Stomach (tissue), 9 donors: ENCODE results near the gene ELMO1. TPM values are rescaled to one million over a fixed set of nuclear protein-coding genes. Genes with fewer than 3 reads are reported as not detected.

ENCODE experiments used
- DNase-seq, 2 donors: peaks; one replicate each; pipeline versions ENCODE4 v3.0.0 to v3.0.0-alpha.2; 2013 to 2019
- H3K27ac ChIP-seq, 5 donors: fragments of 200-600 bp in 4 of 5; sonication (generic) in 4 of 5; one replicate each; pipeline ENCODE4 v1.5.1; 2013 to 2019; ENCODE audit warnings: mild to moderate bottlenecking in 1 of 5, moderate library complexity in 1 of 5
- H3K27me3 ChIP-seq, 3 donors: fragments of 200-600 bp; sonication (generic); one replicate each; pipeline ENCODE4 v1.5.1; 2017 to 2019; ENCODE audit warnings: mixed run types in 1 of 3
- H3K36me3 ChIP-seq, 4 donors: fragments of 200-600 bp; sonication (generic); 1 replicate in 3 of 4; 2 replicates in 1 of 4; pipeline ENCODE4 v1.5.1; 2016 to 2019
- H3K4me1 ChIP-seq, 4 donors: fragments of 200-600 bp; sonication (generic); one replicate each; pipeline ENCODE4 v1.5.1; 2016 to 2019
- H3K4me3 ChIP-seq, 4 donors: fragments of 200-600 bp; sonication (generic) in 3 of 4; one replicate each; pipeline ENCODE4 v1.5.1; 2016 to 2019; ENCODE audit warnings: mild to moderate bottlenecking in 1 of 4
- H3K9me3 ChIP-seq, 4 donors: fragments of 200-600 bp; sonication (generic); one replicate each; pipeline ENCODE4 v1.5.1; 2016 to 2019
- CTCF ChIP-seq, 7 experiments: fragments of 450-650 bp in 4 of 7; fragments of 200-600 bp in 3 of 7; sonication (generic) in 3 of 7; IDR thresholded peaks; one replicate each; pipeline ENCODE4 v1.5.1; 2016 to 2019; ENCODE audit warnings: antibody characterized with exemption in 7 of 7, control low read depth in 2 of 7, mild to moderate bottlenecking in 1 of 7
- EP300 ChIP-seq: sonication (generic); formaldehyde crosslinking; IDR thresholded peaks from one replicate; pipeline ENCODE4 v1.6.1; 2017; ENCODE audit warnings: antibody characterized with exemption
- POLR2A ChIP-seq, 4 donors: fragments of 450-650 bp; IDR thresholded peaks; one replicate each; pipeline ENCODE4 v1.6.1; 2016; ENCODE audit warnings: antibody characterized with exemption in 4 of 4, control low read depth in 2 of 4, mild to moderate bottlenecking in 1 of 4, moderate library complexity in 1 of 4
- POLR2AphosphoS5 ChIP-seq, 3 donors: sonication (generic); formaldehyde crosslinking; IDR thresholded peaks; one replicate each; pipeline ENCODE4 v1.6.1; 2016; ENCODE audit warnings: antibody characterized with exemption in 3 of 3
- WGBS, 5 donors: extraction: QIAGEN DNeasy Blood & Tissue Kit in 3 of 5; methylation state at CpG; one replicate each; pipeline versions ENCODE4 v1.1.5 to v1.1.7; 2013 to 2018; 5-methylcytosine and 5-hydroxymethylcytosine counted together
- intact Hi-C: fragments of 100-400 bp; cut with DNase I; formaldehyde crosslinking; loops from one replicate; pipeline ENCODE4 v1.15.1; 2023; ENCODE audit warnings: low total_unique reads
- polyA plus RNA-seq, 3 donors: library from polyadenylated mRNA; stranded (reverse); fragments of 200-250 nt; gene quantifications; one replicate each; pipeline ENCODE4 v1.2.3, GENCODE V29; 2013
- total RNA-seq, 5 donors: library from RNA; depleted of rRNA; stranded (reverse); fragments of >200 nt; gene quantifications; one replicate each; pipeline versions ENCODE4 v1.1.0 to v1.2.3, GENCODE V29; 2014 to 2016
- donor health status: healthy with polysubstance abuse.
- donor health status: Bipolar disorder and iron deficiency.
- donor health status: healthy.

The ELMO1 gene
- total and polyA plus RNA-seq, 8 donors, result 4.1 to 117 (median 44.8) TPM

GRCh38 chr7:36871863-36872262, 576.8 kb downstream of the ELMO1 start:
- no peak for DNase-seq
- intact Hi-C loops, result no loop called here
- Histone ChIP-seq H3K27me3 (no peaks in the 10 kb centered on the region), H3K4me1 (no peaks in the 10 kb centered on the region), H3K4me3 (no peak overlapping the region), H3K36me3 (peaks cover 0 to 32% (median 22%) of the 10 kb centered on the region in 4 donors), H3K27ac (no peak overlapping the region), H3K9me3 (no peaks in the 10 kb centered on the region)
- TF ChIP-seq POLR2AphosphoS5 (IDR thresholded peaks at IDR 0.05), result no peak
- no peak for TF ChIP-seq EP300
- TF ChIP-seq CTCF (IDR thresholded peaks at IDR 0.05), result no peak
- no peak for TF ChIP-seq POLR2A (IDR thresholded peaks at IDR 0.05)

DNA sequence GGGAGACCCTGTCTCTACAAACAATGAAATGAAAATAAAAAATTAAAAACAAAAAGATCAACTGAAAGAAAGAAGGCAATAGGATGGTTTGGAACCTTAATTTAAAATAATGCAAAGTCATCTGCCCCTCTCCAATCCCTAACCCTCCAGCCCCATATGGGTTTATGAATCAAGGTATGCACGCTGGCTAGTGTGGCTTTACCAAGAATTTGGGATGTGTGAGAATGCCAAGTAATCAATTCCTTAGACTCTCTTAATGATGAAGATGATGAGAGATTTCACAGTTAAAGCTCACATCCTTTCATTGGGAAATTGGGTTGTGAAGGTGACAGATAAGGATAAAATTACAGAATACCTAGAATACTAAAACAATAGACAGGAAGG, 577.3 kb downstream of the ELMO1 start:
- 24 to 100% (median 85%) methylated on average over 1 of the region's 1 CpG for WGBS, 5 donors
- no peaks in the 10 kb centered on the region for H3K27me3 ChIP-seq
- TF ChIP-seq CTCF (IDR thresholded peaks at IDR 0.05) (no peak), EP300 (no peak), POLR2A (IDR thresholded peaks at IDR 0.05) (no peak), POLR2AphosphoS5 (IDR thresholded peaks at IDR 0.05) (no peak)
- no peaks in the 10 kb centered on the region for H3K9me3 ChIP-seq
- H3K4me1 ChIP-seq, result no peaks in the 10 kb centered on the region
- peaks cover 0 to 32% (median 22%) of the 10 kb centered on the region in 4 donors for H3K36me3 ChIP-seq
- no peak overlapping the region for H3K4me3 ChIP-seq
- no peak overlapping the region for H3K27ac ChIP-seq
- intact Hi-C loops, result no loop called here
- DNase-seq, result no peak

DNA sequence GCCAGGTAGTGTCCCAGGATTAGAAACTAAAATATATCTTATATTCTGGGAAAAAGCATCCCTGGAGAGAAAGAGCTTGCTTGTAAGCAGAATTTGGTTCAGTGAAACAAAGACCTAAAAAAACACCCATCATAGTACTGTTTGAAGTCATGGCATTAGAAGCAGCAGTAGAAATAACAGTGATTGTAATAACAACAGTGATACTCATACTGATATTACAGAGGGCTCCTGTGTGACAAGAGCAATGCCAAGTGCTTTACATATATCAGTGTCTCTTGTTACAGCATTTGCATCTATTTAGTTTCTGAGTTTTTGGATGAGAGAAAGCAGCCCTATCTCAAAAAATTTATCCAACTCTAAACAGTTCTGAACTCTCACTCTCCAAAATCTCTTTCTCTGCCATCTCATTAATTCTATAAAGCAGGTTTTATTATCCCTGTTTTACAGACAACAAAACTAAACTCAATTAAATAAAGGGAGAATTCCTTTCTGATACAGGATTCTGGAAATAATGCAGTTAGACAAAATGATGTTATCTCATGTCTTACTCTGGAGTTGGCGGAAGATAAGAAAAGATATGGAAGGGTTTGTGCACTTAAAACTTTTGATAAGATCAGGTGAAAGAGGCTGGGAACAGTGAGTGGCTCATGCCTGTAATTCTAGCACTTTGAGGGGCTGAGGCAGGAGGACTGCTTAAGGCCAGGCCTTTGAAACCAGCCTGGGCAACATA, 577.9 kb downstream of the ELMO1 start:
- intact Hi-C loops, result no loop called here
- no peaks in the 10 kb centered on the region for H3K4me1 ChIP-seq
- no peak overlapping the region for H3K4me3 ChIP-seq
- H3K36me3 ChIP-seq, result peaks cover 0 to 30% (median 22%) of the 10 kb centered on the region in 4 donors
- 49 to 78% (median 59%) methylated on average over 1 of the region's 1 CpG for WGBS, 5 donors
- no peak for TF ChIP-seq CTCF (IDR thresholded peaks at IDR 0.05)
- no peak for TF ChIP-seq POLR2AphosphoS5 (IDR thresholded peaks at IDR 0.05)
- no peak for TF ChIP-seq EP300
- TF ChIP-seq POLR2A (IDR thresholded peaks at IDR 0.05), result no peak
- H3K27ac ChIP-seq, result no peak overlapping the region
- H3K9me3 ChIP-seq, result no peaks in the 10 kb centered on the region
- DNase-seq, result no peak
- no peaks in the 10 kb centered on the region for H3K27me3 ChIP-seq

- H3K4me3 ChIP-seq, result no peak overlapping the region
- intact Hi-C loops, result no loop called here
Measured at GRCh38 chr7:36868727-36869411, 579.8 kb downstream of the ELMO1 start.

More at GRCh38 chr7:36868727-36869411, 579.8 kb downstream of the ELMO1 start:
- H3K27ac ChIP-seq, result no peak overlapping the region
- 92 to 96% (median 93%) methylated on average over 7 of the region's 7 CpGs for WGBS, 5 donors
- no peak for TF ChIP-seq POLR2AphosphoS5 (IDR thresholded peaks at IDR 0.05)
- no peak for TF ChIP-seq POLR2A (IDR thresholded peaks at IDR 0.05)
- no peak for TF ChIP-seq EP300
- no peak for TF ChIP-seq CTCF (IDR thresholded peaks at IDR 0.05)
- H3K4me1 ChIP-seq, result no peaks in the 10 kb centered on the region
- no peaks in the 10 kb centered on the region for H3K27me3 ChIP-seq
- peaks cover 0 to 32% (median 22%) of the 10 kb centered on the region in 4 donors for H3K36me3 ChIP-seq
- DNase-seq, result no peak
- H3K9me3 ChIP-seq, result no peaks in the 10 kb centered on the region
